ENCODE measurements around the gene MYO5C.

MYO5C gene

GRCh38 chr15:52256366-52256765 lies 39.2 kb downstream of the MYO5C start:
- Histone ChIP-seq H3K79me2 (ENCODE audit: low read length) (no peaks in the 10 kb centered on the region), H3K4me1 (ENCODE audit: low read length) (peaks cover 79% of the 10 kb centered on the region), H3K4me2 (ENCODE audit: low read length) (peak overlapping the region; percentile 64), H2AFZ (ENCODE audit: low read depth, low read length) (peak overlapping the region; percentile 67), H3K9me3 (ENCODE audit: insufficient read depth, low read length) (no peaks in the 10 kb centered on the region), H3K36me3 (replicated peaks; ENCODE audit: low read depth, low read length) (no peaks in the 10 kb centered on the region), H4K20me1 (ENCODE audit: insufficient read depth, low read length) (no peaks in the 10 kb centered on the region), H3K4me3 (ENCODE audit: low read length) (peak overlapping the region; percentile 47), H3K9ac (ENCODE audit: low read length) (peak overlapping the region; percentile 61), H3K27me3 (ENCODE audit: low read depth, low read length) (no peaks in the 10 kb centered on the region), H3K27ac (ENCODE audit: low read length) (peak overlapping the region; percentile 66)
- peak; percentile 76 for TF ChIP-seq CTCF (IDR thresholded peaks at IDR 0.05; ENCODE audit: low read depth, low read length)
- no peak for TF ChIP-seq EZH2phosphoT487 (IDR thresholded peaks at IDR 0.05; ENCODE audit: low read depth)

DNA sequence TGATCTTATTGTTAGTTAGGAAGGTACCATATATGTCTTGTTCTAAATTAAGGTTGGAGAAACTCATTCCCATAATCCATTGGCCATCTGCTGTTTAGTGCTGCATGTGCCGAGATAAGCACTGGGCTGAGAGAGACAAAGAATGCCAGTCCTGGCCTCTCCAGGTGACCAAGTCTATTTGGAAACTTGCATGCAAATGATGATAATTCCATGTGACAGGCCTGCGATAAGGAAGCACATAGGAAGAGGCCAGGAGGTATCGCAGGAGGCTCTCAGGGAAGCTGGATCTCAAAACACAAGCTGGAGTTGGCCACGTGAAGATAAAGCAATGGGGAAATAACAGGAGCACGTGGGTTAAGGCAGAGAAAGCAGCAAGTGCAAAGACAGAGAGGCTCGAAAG lies 39.7 kb downstream of the MYO5C start:
- Histone ChIP-seq H3K79me2 (ENCODE audit: low read length) (no peaks in the 10 kb centered on the region), H3K4me1 (ENCODE audit: low read length) (peaks cover 74% of the 10 kb centered on the region), H4K20me1 (ENCODE audit: insufficient read depth, low read length) (no peaks in the 10 kb centered on the region), H3K9me3 (ENCODE audit: insufficient read depth, low read length) (no peaks in the 10 kb centered on the region), H3K27ac (ENCODE audit: low read length) (no peak overlapping the region), H3K27me3 (ENCODE audit: low read depth, low read length) (no peaks in the 10 kb centered on the region), H3K36me3 (replicated peaks; ENCODE audit: low read depth, low read length) (no peaks in the 10 kb centered on the region), H3K4me2 (ENCODE audit: low read length) (peak overlapping the region; percentile 64), H2AFZ (ENCODE audit: low read depth, low read length) (0 out of 2 replicates have a peak overlapping the region, but pooled peaks have one; percentile 28), H3K4me3 (ENCODE audit: low read length) (no peak overlapping the region), H3K9ac (ENCODE audit: low read length) (peak overlapping the region; percentile 33; the same call in 1 of the 2 replicates)
- TF ChIP-seq EZH2phosphoT487 (IDR thresholded peaks at IDR 0.05; ENCODE audit: low read depth) (no peak), CTCF (IDR thresholded peaks at IDR 0.05; ENCODE audit: low read depth, low read length) (no peak)

GRCh38 chr15:52255008-52255407 lies 40.6 kb downstream of the MYO5C start:
- peak overlapping the region; percentile 65; the same call in 1 of the 2 replicates for H2AFZ ChIP-seq (ENCODE audit: low read depth, low read length)
- peak overlapping the region; percentile 35 for H3K27ac ChIP-seq (ENCODE audit: low read length)
- peak overlapping the region; percentile 54 for H3K4me2 ChIP-seq (ENCODE audit: low read length)
- H3K27me3 ChIP-seq (ENCODE audit: low read depth, low read length) = no peaks in the 10 kb centered on the region
- no peaks in the 10 kb centered on the region for H3K9me3 ChIP-seq (ENCODE audit: insufficient read depth, low read length)
- no peaks in the 10 kb centered on the region for H3K79me2 ChIP-seq (ENCODE audit: low read length)
- TF ChIP-seq EZH2phosphoT487 (IDR thresholded peaks at IDR 0.05; ENCODE audit: low read depth) = no peak
- H3K4me3 ChIP-seq (ENCODE audit: low read length) = peak overlapping the region; percentile 30
- peak overlapping the region; percentile 47 for H3K9ac ChIP-seq (ENCODE audit: low read length)
- H3K4me1 ChIP-seq (ENCODE audit: low read length) = peaks cover 65% of the 10 kb centered on the region
- H3K36me3 ChIP-seq (replicated peaks; ENCODE audit: low read depth, low read length) = no peaks in the 10 kb centered on the region
- H4K20me1 ChIP-seq (ENCODE audit: insufficient read depth, low read length) = no peaks in the 10 kb centered on the region

- no peaks in the 10 kb centered on the region for H3K79me2 ChIP-seq (ENCODE audit: low read length)
- peak overlapping the region; percentile 35 for H3K27ac ChIP-seq (ENCODE audit: low read length)
- H2AFZ ChIP-seq (ENCODE audit: low read depth, low read length) = peak overlapping the region; percentile 81
- H4K20me1 ChIP-seq (ENCODE audit: insufficient read depth, low read length) = no peaks in the 10 kb centered on the region
- peak; percentile 80 for TF ChIP-seq CTCF (IDR thresholded peaks at IDR 0.05; ENCODE audit: low read depth, low read length)
- TF ChIP-seq EZH2phosphoT487 (IDR thresholded peaks at IDR 0.05; ENCODE audit: low read depth) = no peak
- H3K4me2 ChIP-seq (ENCODE audit: low read length) = peak overlapping the region; percentile 54
- H3K36me3 ChIP-seq (replicated peaks; ENCODE audit: low read depth, low read length) = no peaks in the 10 kb centered on the region
- peaks cover 59% of the 10 kb centered on the region for H3K4me1 ChIP-seq (ENCODE audit: low read length)
- H3K9me3 ChIP-seq (ENCODE audit: insufficient read depth, low read length) = no peaks in the 10 kb centered on the region
- H3K4me3 ChIP-seq (ENCODE audit: low read length) = peak overlapping the region; percentile 30; the same call in 1 of the 2 replicates
- no peaks in the 10 kb centered on the region for H3K27me3 ChIP-seq (ENCODE audit: low read depth, low read length)
- peak overlapping the region; percentile 47 for H3K9ac ChIP-seq (ENCODE audit: low read length)
These were observed 41.2 kb downstream of the MYO5C start for GRCh38 chr15:52254391-52254790.

Measured in OCI-LY3 (cell line).